ENCODE measurements around the gene CDH22.

The CDH22 gene

GRCh38 chr20:46334303-46334904, 26.1 kb upstream of the CDH22 start:
- TF ChIP-seq CTCF (IDR thresholded peaks at IDR 0.05; ENCODE audit: control insufficient read depth, insufficient read depth, low read depth, low read length, missing control alignments): no peak
- H3K4me3 ChIP-seq (ENCODE audit: control insufficient read depth, low read depth, low read length): no peak overlapping the region
- DNase-seq (ENCODE audit: low read depth): no peak

- DNase-seq (ENCODE audit: low read depth): no peak
- TF ChIP-seq CTCF (IDR thresholded peaks at IDR 0.05; ENCODE audit: control insufficient read depth, insufficient read depth, low read depth, low read length, missing control alignments): no peak
These were observed 25.1 kb upstream of the CDH22 start for GRCh38 chr20:46333161-46333991.

GRCh38 chr20:46332373-46333160, 24.3 kb upstream of the CDH22 start:
- TF ChIP-seq CTCF (IDR thresholded peaks at IDR 0.05; ENCODE audit: control insufficient read depth, insufficient read depth, low read depth, low read length, missing control alignments): no peak
- no peak overlapping the region for H3K4me3 ChIP-seq (ENCODE audit: control insufficient read depth, low read depth, low read length)
- DNase-seq (ENCODE audit: low read depth): no peak

More at GRCh38 chr20:46333161-46333991, 25.1 kb upstream of the CDH22 start:
- no peak overlapping the region for H3K4me3 ChIP-seq (ENCODE audit: control insufficient read depth, low read depth, low read length)

- H3K4me3 ChIP-seq (ENCODE audit: control insufficient read depth, low read depth, low read length): no peak overlapping the region
- no peak for TF ChIP-seq CTCF (IDR thresholded peaks at IDR 0.05; ENCODE audit: control insufficient read depth, insufficient read depth, low read depth, low read length, missing control alignments)
- no peak for DNase-seq (ENCODE audit: low read depth)
These were observed 23.5 kb upstream of the CDH22 start for GRCh38 chr20:46331611-46332361.

- no peak overlapping the region for H3K4me3 ChIP-seq (ENCODE audit: control insufficient read depth, low read depth, low read length)
- no peak for DNase-seq (ENCODE audit: low read depth)
- TF ChIP-seq CTCF (IDR thresholded peaks at IDR 0.05; ENCODE audit: control insufficient read depth, insufficient read depth, low read depth, low read length, missing control alignments): no peak
These were observed 22.6 kb upstream of the CDH22 start for GRCh38 chr20:46330831-46331371.
